Measurements from ENCODE around the gene ZNF69.
"Not testable (repeated sequence)": the region's sequence is repeated elsewhere in the genome, so short reads cannot be mapped to it uniquely, and the experiment has no call there.

ZNF69 gene

GRCh38 chr19:11949614-11950080 lies 62.1 kb downstream of the ZNF69 start:
- not testable (repeated sequence) for H3K18ac ChIP-seq (ENCODE audit: low read length); H2BK15ac ChIP-seq (ENCODE audit: low read length); H4K8ac ChIP-seq (ENCODE audit: low read depth, low read length); H3K79me1 ChIP-seq (ENCODE audit: low read depth, low read length); H3K4ac ChIP-seq (ENCODE audit: low read length); H3K27ac ChIP-seq (replicated peaks; ENCODE audit: low read length); H2AFZ ChIP-seq (ENCODE audit: low read length); DNase-seq (ENCODE audit: low spot score); H3K27me3 ChIP-seq (ENCODE audit: control insufficient read depth in 3 of 3, insufficient read depth in 3 of 3, low read depth in 1 of 3, low read length in 3 of 3); H3K4me1 ChIP-seq (ENCODE audit: control insufficient read depth in 2 of 2, insufficient read depth in 1 of 2, low read depth in 1 of 2, low read length in 2 of 2); H3K9ac ChIP-seq (ENCODE audit: low read depth, low read length, poor library complexity); H2BK5ac ChIP-seq (ENCODE audit: low read length); H3K4me3 ChIP-seq (ENCODE audit: low read length in 2 of 2); H2BK120ac ChIP-seq (ENCODE audit: low read depth, low read length); H2BK12ac ChIP-seq (ENCODE audit: low read length); H4K91ac ChIP-seq (ENCODE audit: low read depth, low read length, poor library complexity); H2AK5ac ChIP-seq (ENCODE audit: low read depth, low read length); H3K23ac ChIP-seq (ENCODE audit: low read depth, low read length, poor library complexity); H3K4me2 ChIP-seq (ENCODE audit: insufficient read depth, low read length, poor library complexity, severe bottlenecking); H3K14ac ChIP-seq (ENCODE audit: low read length)
- peaks cover 59 to 99% of the 10 kb centered on the region in 2 donors for H3K9me3 ChIP-seq (replicated peaks in 1 of 2; ENCODE audit: control insufficient read depth in 2 of 2, insufficient read depth in 1 of 2, low read depth in 1 of 2, low read length in 2 of 2)
- H3K36me3 ChIP-seq (replicated peaks in 1 of 2; ENCODE audit: control insufficient read depth in 2 of 2, insufficient read depth in 2 of 2, low read length in 2 of 2), result peaks cover 38 to 94% of the 10 kb centered on the region in 2 donors
- WGBS, 2 donors (ENCODE audit: extremely low coverage in 2 of 2, insufficient read length in 2 of 2, insufficient replicate concordance in 1 of 2), result no CpG with 5 or more reads among the region's 4 CpGs

GRCh38 chr19:11950312-11950711 lies 62.7 kb downstream of the ZNF69 start:
- no CpG with 5 or more reads among the region's 5 CpGs for WGBS, 2 donors (ENCODE audit: extremely low coverage in 2 of 2, insufficient read length in 2 of 2, insufficient replicate concordance in 1 of 2)
- Histone ChIP-seq H2BK15ac (ENCODE audit: low read length) (no peak overlapping the region), H4K8ac (ENCODE audit: low read depth, low read length) (no peak overlapping the region), H3K4me3 (ENCODE audit: low read length in 2 of 2) (no peak overlapping the region), H3K4me2 (ENCODE audit: insufficient read depth, low read length, poor library complexity, severe bottlenecking) (no peak overlapping the region), H3K9me3 (replicated peaks in 1 of 2; ENCODE audit: control insufficient read depth in 2 of 2, insufficient read depth in 1 of 2, low read depth in 1 of 2, low read length in 2 of 2) (peaks cover 53 to 96% of the 10 kb centered on the region in 2 donors), H3K18ac (ENCODE audit: low read length) (no peak overlapping the region), H2BK5ac (ENCODE audit: low read length) (no peak overlapping the region), H3K14ac (ENCODE audit: low read length) (no peak overlapping the region), H3K4ac (ENCODE audit: low read length) (no peak overlapping the region), H2BK12ac (ENCODE audit: low read length) (no peak overlapping the region), H3K4me1 (ENCODE audit: control insufficient read depth in 2 of 2, insufficient read depth in 1 of 2, low read depth in 1 of 2, low read length in 2 of 2) (no peaks in the 10 kb centered on the region), H3K27me3 (ENCODE audit: control insufficient read depth in 3 of 3, insufficient read depth in 3 of 3, low read depth in 1 of 3, low read length in 3 of 3) (no peaks in the 10 kb centered on the region), H2AFZ (ENCODE audit: low read length) (no peak overlapping the region), H3K79me1 (ENCODE audit: low read depth, low read length) (peaks cover 3% of the 10 kb centered on the region), H3K9ac (ENCODE audit: low read depth, low read length, poor library complexity) (no peak overlapping the region), H2AK5ac (ENCODE audit: low read depth, low read length) (no peak overlapping the region), H4K91ac (ENCODE audit: low read depth, low read length, poor library complexity) (no peak overlapping the region), H3K23ac (ENCODE audit: low read depth, low read length, poor library complexity) (no peak overlapping the region), H3K36me3 (replicated peaks in 1 of 2; ENCODE audit: control insufficient read depth in 2 of 2, insufficient read depth in 2 of 2, low read length in 2 of 2) (peaks cover 34 to 88% of the 10 kb centered on the region in 2 donors), H3K27ac (replicated peaks; ENCODE audit: low read length) (no peak overlapping the region), H2BK120ac (ENCODE audit: low read depth, low read length) (no peak overlapping the region)
- DNase-seq (ENCODE audit: low spot score), result no peak

All from neuronal stem cell (in vitro differentiated cells).